ENCODE results near the gene LRP6.

- TF ChIP-seq, protein P1, sequence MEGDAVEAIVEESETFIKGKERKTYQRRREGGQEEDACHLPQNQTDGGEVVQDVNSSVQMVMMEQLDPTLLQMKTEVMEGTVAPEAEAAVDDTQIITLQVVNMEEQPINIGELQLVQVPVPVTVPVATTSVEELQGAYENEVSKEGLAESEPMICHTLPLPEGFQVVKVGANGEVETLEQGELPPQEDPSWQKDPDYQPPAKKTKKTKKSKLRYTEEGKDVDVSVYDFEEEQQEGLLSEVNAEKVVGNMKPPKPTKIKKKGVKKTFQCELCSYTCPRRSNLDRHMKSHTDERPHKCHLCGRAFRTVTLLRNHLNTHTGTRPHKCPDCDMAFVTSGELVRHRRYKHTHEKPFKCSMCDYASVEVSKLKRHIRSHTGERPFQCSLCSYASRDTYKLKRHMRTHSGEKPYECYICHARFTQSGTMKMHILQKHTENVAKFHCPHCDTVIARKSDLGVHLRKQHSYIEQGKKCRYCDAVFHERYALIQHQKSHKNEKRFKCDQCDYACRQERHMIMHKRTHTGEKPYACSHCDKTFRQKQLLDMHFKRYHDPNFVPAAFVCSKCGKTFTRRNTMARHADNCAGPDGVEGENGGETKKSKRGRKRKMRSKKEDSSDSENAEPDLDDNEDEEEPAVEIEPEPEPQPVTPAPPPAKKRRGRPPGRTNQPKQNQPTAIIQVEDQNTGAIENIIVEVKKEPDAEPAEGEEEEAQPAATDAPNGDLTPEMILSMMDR (IDR thresholded peaks at IDR 0.05), result no peak
- no peak for TF ChIP-seq POLR2A (IDR thresholded peaks at IDR 0.05)
Measured at GRCh38 chr12:12098691-12099015, 168.2 kb downstream of the LRP6 start.
